Adipose tissue (tissue), 3 donors: ENCODE measurements around the gene GNB3. TPM values are rescaled to one million over a fixed set of nuclear protein-coding genes. Genes with fewer than 3 reads are reported as not detected.

ENCODE experiments used
- H3K27ac ChIP-seq: one replicate; pipeline ENCODE4 v1.5.1; 2013; ENCODE audit warnings: low read depth, low read length
- WGBS, 3 donors: extraction: QIAGEN DNeasy Blood & Tissue Kit; methylation state at CpG; one replicate each; pipeline ENCODE4 v1.1.7; 2013; 5-methylcytosine and 5-hydroxymethylcytosine counted together
- polyA plus RNA-seq, 3 donors: library from polyadenylated mRNA; stranded (reverse); fragments of 200-250 nt; gene quantifications; one replicate each; pipeline ENCODE4 v1.2.3, GENCODE V29; 2013
- donor health status: healthy with polysubstance abuse.
- donor health status: Bipolar disorder and iron deficiency.
- donor health status: healthy.

Gene GNB3
- polyA plus RNA-seq, result 1 to 10 TPM in 1 of 3 donors, under 1 TPM in 2; 0.86 to 1.7 (median 0.89) TPM

DNA sequence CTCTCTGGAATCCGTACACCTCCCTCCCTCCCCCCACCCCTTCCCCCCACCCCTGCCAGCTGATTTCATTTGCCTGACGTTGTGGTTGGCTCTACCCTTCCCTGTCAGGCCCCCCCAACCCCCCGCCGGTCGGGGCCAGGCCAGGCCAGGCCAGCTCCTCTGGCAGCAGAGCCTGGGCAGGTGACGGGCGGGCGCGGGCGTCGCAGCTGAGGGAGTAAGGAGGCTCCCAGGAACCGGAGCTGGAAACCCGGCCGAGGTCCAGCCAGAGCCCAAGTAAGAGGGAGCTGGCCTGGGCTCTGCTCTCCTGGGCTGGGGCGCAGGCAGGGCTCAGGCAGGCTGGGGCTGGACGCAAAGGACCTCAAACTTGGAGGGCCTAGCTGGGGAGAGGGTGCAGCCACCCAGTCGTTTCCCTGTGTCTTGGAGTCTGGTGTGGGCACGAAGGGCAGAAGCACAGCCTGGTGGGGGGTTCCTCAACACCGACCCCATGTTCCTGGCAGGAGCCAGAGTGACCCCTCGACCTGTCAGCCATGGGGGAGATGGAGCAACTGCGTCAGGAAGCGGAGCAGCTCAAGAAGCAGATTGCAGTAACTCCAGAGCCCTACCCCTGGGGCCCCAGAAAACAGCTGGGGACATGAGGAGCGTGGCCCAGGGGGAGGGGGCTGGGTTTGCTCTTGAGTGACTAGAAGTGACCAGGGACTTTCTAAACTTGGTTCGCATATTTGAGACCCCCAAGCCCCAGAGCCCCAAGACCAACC, at the start of gene GNB3:
TSS of gene GNB3 (plus strand) at position 165 of the 755 bp plus-strand sequence. CDS start at position 528, 363 bp downstream.
- WGBS, 3 donors, result 67 to 71% (median 70%) methylated on average over 23 to 24 of the region's 24 CpGs
- no peak within 1 kb of the TSS for H3K27ac ChIP-seq

DNA sequence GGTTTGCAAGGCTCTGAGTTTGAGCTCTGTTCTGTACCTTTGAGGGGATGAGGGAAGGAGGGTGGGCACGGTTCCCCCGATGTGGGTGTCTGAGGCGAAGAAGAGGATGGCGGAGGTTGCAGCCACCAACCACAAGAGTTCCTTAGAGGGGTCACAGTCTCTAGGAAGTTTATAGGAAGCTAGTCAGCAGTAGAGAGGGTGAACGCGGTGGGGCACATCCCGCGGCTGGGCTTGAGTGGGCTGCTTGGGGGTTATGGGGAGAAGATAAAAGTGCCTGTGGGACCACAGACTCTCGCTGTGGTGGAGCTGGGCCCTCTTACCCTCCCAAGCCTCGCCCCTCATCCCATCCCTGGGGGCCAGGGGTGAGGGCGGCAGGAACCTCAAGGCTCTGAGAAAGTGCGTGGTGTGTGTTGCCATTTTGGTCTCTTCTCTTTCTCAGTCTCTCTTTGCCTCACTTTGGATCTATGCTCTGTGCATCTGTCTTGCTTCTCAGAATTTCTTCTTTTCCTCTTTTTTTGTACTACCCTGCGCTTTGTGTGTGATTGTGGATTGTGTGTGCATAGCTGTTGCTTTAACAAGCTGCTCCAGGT, 48.7 kb upstream of the GNB3 start:
- WGBS, 3 donors, result 50 to 79% (median 57%) methylated on average over 13 of the region's 13 CpGs
- H3K27ac ChIP-seq, result no peak overlapping the region

DNA sequence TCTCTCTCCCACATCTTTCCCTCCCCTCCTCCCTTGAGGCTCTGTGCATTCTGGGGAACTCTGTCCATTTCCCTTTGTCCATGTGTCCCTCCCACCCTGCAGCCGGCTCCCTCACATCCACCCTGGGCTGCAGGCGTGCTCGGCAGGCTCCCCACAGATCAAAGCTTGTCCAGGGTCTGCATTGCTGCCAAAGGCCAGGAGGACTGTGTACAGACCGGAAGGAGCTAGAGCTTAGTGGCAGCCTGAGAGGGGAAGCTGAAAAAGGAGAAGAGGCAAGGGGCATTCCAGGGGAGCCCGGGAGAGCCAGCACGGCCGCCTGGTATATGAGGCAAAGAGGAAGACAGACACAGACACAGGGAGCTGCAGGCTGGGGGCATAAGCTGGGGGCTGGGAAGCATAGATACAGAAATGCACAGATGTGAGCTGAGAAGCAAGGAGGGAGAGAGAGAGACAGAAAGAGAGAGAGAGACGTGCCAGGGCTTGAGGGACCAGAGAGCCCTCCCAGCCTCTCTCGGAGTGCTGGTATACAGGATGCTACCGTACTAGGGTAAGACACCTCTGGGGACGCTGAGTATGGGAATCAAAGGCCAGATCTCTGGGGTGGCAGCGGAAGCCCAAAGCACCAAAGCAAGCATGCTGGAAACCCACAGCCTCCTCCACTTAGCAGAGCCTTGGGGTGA, 48.1 kb upstream of the GNB3 start:
- H3K27ac ChIP-seq, result no peak overlapping the region
- WGBS, 3 donors, result 16 to 35% (median 24%) methylated on average over 12 of the region's 12 CpGs

DNA sequence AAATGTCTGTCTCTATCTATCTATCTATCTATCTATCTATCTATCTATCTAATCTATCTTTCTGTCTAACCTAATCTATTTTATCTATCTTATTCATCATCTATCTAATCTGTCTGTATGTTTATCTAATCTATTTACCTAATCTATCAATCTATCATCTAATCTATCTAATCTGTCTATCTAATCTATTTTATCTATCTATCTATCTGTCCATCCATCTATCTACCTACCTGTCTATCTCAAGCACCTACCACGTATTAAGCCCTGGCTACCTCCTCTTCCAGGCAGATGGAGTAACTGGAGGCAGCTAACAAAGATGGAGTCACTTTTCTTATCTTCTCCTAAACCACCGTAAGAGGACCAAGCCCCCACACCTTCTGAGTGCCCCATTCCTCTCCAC, 45.6 kb upstream of the GNB3 start:
- WGBS, 3 donors, result 61 to 88% (median 87%) methylated on average over 2 of the region's 2 CpGs
- H3K27ac ChIP-seq, result no peak overlapping the region

DNA sequence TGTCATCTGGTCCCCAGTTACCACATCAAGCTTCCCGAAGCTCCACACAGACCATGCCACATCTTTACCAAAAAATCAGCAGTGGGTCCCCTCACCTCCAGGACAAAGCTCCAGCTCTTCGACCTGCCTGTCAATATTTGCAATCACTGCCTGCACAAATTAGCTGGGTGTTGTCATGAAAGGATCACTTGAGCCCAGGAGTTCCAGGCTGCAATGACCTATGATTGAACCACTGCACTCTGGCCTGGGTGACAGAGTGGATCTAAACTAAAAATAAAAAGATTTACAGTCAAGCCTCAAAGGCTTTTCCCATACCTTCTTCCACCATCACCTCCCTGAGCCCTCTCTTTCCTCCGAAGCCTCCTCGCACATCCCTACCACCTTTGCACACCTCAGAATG, 44.1 kb upstream of the GNB3 start:
- WGBS, 3 donors, result 83 to 93% (median 88%) methylated on average over 4 of the region's 4 CpGs
- no peak overlapping the region for H3K27ac ChIP-seq

GRCh38 chr12:6799147-6799546, 41.6 kb upstream of the GNB3 start:
- no peak overlapping the region for H3K27ac ChIP-seq
- WGBS, 3 donors, result 81 to 87% (median 87%) methylated on average over 5 of the region's 5 CpGs

- WGBS, 3 donors, result 51 to 77% (median 76%) methylated on average over 1 of the region's 1 CpG
Observed at GRCh38 chr12:6807170-6807569, 33.6 kb upstream of the GNB3 start.

GRCh38 chr12:6809056-6809455, 31.7 kb upstream of the GNB3 start:
- WGBS, 3 donors, result 65 to 81% (median 79%) methylated on average over 10 of the region's 10 CpGs
- H3K27ac ChIP-seq, result no peak overlapping the region

More at GRCh38 chr12:6807170-6807569, 33.6 kb upstream of the GNB3 start:
- no peak overlapping the region for H3K27ac ChIP-seq

DNA sequence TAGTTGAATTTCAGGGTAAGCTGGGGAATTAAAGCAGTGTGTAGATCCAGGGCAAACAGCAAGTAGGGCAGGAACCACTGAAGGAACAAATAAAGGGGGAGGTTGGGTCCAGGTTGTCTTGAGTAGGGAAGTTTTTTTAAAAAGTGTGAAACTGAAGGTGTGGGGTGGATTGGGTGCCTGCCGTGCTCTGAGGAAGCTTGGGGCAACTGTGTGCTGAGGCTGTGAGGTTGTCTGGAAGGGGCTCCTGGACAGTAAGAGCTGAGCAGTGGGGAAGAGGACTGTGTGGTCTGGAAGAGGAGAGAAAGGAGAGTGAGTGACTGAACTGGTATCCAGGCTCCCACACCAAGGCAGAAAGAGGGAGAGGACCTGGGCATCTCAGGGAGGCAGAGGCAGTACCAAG, 30.0 kb upstream of the GNB3 start:
- H3K27ac ChIP-seq, result no peak overlapping the region
- 68 to 87% (median 86%) methylated on average over 1 of the region's 1 CpG for WGBS, 3 donors

DNA sequence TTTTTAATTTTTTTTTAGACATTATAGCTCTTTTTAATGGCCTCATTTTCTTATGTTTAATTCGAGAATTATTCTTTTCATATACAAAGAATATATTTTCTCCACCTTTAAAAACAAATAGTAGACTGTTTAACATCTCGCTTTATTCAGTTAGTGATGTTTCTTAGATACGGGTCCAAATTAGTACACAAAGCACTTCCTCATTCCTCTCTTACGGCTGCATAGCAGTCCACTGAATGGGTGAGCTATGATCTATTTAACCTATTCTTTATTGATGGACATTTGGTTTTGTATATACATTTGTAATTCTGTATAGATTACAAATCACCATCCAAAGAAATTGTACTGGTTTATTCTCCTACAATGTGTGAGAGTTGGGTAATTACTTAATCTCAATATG, 27.4 kb upstream of the GNB3 start:
- WGBS, 3 donors, result 44 to 70% (median 59%) methylated on average over 4 of the region's 4 CpGs
- H3K27ac ChIP-seq, result no peak overlapping the region

- WGBS, 3 donors, result 48 to 80% (median 65%) methylated on average over 3 of the region's 3 CpGs
- no peak overlapping the region for H3K27ac ChIP-seq
Observed at GRCh38 chr12:6816598-6816997, 24.1 kb upstream of the GNB3 start.

- WGBS, 3 donors, result 70 to 93% (median 90%) methylated on average over 8 of the region's 8 CpGs
- no peak overlapping the region for H3K27ac ChIP-seq
Observed at GRCh38 chr12:6817098-6817497, 23.6 kb upstream of the GNB3 start.

DNA sequence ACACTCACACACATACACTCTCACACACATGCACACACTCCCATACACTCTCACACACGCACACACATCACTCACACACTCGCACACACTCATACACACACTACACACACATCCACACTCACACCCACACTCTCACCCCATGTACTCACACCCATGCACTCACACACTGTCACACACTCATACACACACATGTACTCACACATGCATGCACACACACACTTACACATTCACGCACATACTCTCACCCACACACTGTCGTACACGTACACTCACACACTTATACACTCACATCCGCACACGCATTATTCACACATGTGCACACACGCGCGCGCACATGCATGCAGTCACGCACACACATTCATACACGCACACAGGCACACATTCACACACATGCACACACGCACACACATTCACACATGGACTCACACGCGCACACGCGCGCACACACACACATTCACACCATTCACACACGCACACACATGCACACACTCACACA, 23.0 kb upstream of the GNB3 start:
- H3K27ac ChIP-seq, result no peak overlapping the region
- WGBS, 3 donors, result 82 to 92% (median 83%) methylated on average over 20 of the region's 20 CpGs

GRCh38 chr12:6818222-6818621, 22.5 kb upstream of the GNB3 start:
- no peak overlapping the region for H3K27ac ChIP-seq
- WGBS, 3 donors, result 35 to 76% (median 75%) methylated on average over 10 of the region's 10 CpGs

GRCh38 chr12:6818645-6819044, 22.1 kb upstream of the GNB3 start:
- WGBS, 3 donors, result 65 to 84% (median 77%) methylated on average over 5 of the region's 5 CpGs
- H3K27ac ChIP-seq, result no peak overlapping the region

DNA sequence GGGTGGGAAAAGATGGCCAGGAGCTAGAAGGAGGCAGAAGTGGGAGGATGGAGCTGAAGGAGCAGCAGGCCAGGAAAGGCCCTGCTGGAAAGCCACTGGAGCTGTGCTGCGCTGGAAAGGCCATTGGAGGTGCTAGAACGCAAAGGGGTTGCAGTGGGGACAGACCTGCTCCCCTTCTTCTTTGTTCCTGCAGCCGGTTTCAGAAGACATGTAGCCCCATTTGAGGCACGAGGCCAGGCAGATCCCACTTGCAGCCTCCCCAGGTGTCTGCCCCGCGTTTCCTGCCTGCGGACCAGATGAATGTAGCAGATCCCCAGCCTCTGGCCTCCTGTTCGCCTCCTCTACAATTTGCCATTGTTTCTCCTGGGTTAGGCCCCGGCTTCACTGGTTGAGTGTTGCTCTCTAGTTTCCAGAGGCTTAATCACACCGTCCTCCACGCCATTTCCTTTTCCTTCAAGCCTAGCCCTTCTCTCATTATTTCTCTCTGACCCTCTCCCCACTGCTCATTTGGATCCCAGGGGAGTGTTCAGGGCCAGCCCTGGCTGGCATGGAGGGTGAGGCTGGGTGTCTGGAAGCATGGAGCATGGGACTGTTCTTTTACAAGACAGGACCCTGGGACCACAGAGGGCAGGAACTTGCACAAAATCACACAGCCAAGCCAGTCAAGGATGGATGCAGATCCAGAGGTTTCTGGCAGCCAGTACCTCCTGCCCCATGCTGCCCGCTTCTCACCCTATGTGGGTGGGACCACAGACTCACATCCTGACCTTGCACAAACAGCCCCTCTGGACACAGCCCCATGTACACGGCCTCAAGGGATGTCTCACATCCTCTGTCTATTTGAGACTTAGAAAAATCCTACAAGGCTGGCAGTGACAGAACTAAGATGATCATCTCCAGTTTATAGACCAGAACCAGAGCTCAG, 21.4 kb upstream of the GNB3 start:
- 80 to 85% (median 84%) methylated on average over 11 to 13 of the region's 13 CpGs for WGBS, 3 donors

DNA sequence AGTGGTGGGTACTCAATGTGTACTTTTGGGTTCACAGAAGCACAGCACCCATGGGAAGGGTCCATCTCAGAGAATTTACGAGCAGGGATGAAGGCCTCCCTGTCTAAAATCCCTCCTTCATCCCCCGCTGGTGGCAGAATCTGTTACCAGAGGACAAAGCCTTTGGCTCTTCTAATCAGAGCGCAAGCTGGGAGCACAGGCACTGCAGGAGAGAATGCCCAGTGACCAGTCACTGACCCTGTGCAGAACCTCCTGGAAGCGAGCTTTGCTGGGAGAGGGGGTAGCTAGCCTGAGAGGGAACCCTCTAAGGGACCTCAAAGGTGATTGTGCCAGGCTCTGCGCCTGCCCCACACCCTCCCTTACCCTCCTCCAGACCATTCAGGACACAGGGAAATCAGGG, 20.6 kb upstream of the GNB3 start:
- H3K27ac ChIP-seq, result no peak overlapping the region
- WGBS, 3 donors, result 79 to 88% (median 85%) methylated on average over 5 of the region's 5 CpGs

More for the DNA sequence above, 21.4 kb upstream of the GNB3 start:
- H3K27ac ChIP-seq, result no peak overlapping the region
